NB4 (cell line): ENCODE data around the gene SELENOV.

ENCODE experiments used
- DNase-seq: peaks from one replicate; pipeline ENCODE4 v3.0.0; 2010; ENCODE audit warnings: low read depth
- H3K4me3 ChIP-seq: one replicate; pipeline ENCODE4 v1.5.1; 2011; ENCODE audit warnings: mild to moderate bottlenecking, low read depth, low read length, moderate library complexity
- MYC ChIP-seq: IDR thresholded peaks from 2 replicates; pipeline ENCODE4 v1.6.1; 2011; ENCODE audit warnings: low read depth, low read length
- POLR2A ChIP-seq: IDR thresholded peaks from 2 replicates; pipeline ENCODE4 v1.6.1; 2011; ENCODE audit warnings: mild to moderate bottlenecking; ENCODE audit not compliant: insufficient read length; ENCODE audit errors: extremely low read depth
- TF ChIP-seq, protein P1 (sequence below): IDR thresholded peaks from 2 replicates; pipeline ENCODE4 v1.6.1; 2011; ENCODE audit warnings: low read depth, low read length
- TF ChIP-seq, protein P2 (sequence below): IDR thresholded peaks from one replicate; pipeline ENCODE4 v1.5.1; 2012; ENCODE audit warnings: low read depth, low read length

The SELENOV gene

DNA sequence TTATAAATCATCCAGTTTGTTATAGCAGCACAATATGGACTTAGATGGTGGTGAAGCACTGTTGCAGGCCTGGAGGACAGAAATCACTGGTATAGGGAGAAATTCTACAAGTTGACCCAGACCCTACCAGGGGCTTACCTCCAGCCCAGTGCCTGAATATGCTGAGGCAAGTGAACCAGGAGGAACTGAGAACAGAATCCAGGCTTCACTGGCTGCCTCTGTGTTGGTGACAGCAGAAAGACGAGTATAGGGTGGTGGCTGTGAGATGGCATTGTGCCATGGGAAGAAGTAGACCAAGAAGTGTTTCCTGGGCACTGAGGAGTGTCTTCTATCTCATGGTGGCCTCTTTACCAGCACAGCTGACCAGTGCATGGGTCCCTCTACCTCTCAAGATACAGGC, 40.9 kb downstream of the SELENOV start:
- no peak overlapping the region for H3K4me3 ChIP-seq
- DNase-seq = no peak
- TF ChIP-seq POLR2A (no peak), MYC (no peak)
- TF ChIP-seq, protein P1, sequence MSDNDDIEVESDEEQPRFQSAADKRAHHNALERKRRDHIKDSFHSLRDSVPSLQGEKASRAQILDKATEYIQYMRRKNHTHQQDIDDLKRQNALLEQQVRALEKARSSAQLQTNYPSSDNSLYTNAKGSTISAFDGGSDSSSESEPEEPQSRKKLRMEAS = no peak
- TF ChIP-seq, protein P2, sequence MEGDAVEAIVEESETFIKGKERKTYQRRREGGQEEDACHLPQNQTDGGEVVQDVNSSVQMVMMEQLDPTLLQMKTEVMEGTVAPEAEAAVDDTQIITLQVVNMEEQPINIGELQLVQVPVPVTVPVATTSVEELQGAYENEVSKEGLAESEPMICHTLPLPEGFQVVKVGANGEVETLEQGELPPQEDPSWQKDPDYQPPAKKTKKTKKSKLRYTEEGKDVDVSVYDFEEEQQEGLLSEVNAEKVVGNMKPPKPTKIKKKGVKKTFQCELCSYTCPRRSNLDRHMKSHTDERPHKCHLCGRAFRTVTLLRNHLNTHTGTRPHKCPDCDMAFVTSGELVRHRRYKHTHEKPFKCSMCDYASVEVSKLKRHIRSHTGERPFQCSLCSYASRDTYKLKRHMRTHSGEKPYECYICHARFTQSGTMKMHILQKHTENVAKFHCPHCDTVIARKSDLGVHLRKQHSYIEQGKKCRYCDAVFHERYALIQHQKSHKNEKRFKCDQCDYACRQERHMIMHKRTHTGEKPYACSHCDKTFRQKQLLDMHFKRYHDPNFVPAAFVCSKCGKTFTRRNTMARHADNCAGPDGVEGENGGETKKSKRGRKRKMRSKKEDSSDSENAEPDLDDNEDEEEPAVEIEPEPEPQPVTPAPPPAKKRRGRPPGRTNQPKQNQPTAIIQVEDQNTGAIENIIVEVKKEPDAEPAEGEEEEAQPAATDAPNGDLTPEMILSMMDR = no peak

DNA sequence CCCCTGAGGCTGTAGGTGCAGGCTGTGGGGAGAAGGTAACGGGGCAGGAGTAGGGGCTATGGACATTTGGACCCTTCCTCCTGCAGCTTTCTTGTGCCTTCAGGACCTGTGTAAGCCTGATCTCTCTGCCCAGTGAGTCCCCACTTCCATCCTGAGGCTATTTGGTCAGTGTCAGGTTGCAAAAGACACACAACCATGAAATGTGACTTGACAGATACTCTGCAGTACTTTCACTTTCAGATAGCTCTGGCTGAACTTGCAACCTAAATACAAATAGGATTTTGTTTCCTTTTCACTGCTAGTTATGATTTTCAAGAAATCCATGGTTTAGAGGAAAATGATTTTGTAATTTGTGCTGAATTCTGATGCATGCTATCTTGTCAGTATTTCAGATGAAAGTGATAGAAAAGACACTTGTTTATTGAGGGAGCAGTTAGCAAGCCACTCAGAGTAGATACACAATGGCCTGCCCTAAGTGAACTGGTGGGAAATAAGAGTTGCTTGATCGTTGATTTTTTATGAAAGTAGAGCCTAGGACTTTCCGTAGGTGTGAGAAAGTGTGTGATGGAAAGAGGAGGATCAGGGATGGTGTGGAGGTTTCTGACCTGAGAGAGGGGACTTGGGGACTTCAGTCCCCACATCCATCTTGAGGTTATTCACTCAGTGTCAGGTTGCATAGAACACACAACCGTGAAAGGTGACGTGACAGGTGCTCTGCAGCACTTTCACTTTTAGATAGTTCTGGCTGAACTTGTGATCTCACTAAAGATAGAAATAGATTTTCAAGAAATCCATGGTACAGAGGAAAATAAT, 43.1 kb downstream of the SELENOV start:
- DNase-seq = no peak

DNA sequence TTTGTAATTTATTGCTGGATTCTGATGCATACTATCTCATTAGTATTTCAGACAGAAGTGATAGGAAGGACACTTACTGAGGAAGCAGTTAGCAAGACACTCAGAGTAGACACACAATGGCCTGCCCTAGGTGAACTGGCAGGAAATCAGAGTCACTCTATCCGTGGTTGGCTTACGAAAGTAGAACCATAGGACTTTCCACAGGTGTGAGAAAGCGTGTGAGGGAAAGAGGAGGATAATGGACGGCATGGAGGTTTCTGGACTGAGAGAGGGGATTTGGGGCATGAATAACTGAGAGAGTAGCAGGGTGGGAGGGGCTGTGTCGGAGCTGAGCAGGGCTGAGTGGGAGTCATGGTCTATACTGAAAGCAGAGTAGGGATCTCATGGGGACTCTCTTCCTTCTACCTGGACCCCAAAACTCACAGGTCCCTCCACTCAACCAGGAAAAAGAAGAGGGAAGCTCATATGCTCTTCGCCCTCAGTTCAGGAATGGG, 43.7 kb downstream of the SELENOV start:
- no peak for TF ChIP-seq POLR2A
- TF ChIP-seq, protein P2 = no peak
- TF ChIP-seq MYC = no peak
- TF ChIP-seq, protein P1 = no peak
- no peak overlapping the region for H3K4me3 ChIP-seq
- DNase-seq = no peak

More for the DNA sequence above, 43.1 kb downstream of the SELENOV start:
- no peak overlapping the region for H3K4me3 ChIP-seq
- TF ChIP-seq POLR2A = no peak
- TF ChIP-seq, protein P2 = no peak
- TF ChIP-seq MYC = no peak
- TF ChIP-seq, protein P1 = no peak

DNA sequence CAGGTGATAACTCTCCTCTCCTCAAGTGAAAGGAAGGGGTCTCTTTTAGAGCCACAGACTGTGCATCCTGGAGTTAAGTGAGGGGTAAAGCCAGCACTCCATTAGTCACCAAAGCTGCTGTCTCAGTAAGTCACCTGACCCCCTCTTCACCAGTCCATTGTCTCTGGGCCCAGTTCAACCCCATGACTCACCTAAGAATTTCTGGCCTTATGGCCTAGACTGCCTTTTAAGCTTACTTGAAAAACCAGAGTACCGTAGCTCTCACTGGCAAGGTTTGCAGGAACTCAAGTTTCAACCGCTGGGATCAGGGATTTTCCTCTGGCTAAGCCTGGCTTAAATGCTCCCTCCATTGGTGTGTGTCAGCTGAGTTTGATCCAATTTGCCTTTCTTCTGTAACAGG, 48.5 kb downstream of the SELENOV start:
- DNase-seq = no peak
- no peak for TF ChIP-seq POLR2A
- TF ChIP-seq, protein P1 = no peak
- TF ChIP-seq, protein P2 = no peak
- TF ChIP-seq MYC = no peak

DNA sequence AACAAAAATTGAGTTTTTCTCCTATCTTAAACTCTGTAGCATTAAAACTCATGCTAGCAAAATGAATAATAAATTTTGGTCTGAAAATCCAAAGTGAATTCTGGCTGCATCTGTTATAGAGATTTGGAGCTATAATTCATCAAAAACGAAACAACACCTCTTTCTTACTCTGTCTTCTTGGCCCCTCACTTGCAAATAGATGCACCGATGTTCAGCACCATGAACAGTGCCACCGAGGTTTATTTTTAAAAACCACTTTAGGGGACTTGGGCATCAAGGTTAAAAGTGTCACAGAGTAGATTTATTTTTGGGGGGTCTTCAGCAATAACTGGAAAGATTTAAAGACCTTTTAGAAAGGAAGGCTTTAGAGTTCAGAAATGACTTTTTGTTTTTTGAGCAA, 51.1 kb downstream of the SELENOV start:
- DNase-seq = no peak
- no peak overlapping the region for H3K4me3 ChIP-seq
- TF ChIP-seq, protein P1 = no peak
- no peak for TF ChIP-seq MYC
- no peak for TF ChIP-seq POLR2A
- TF ChIP-seq, protein P2 = no peak

More for the DNA sequence above, 48.5 kb downstream of the SELENOV start:
- no peak overlapping the region for H3K4me3 ChIP-seq
